Adipocyte (in vitro differentiated cells): ENCODE results near the gene TMEM259.
A peak's percentile ranks its signal among the peaks of the same experiment; 100 is the strongest.

Experiments
- DNase-seq: peaks from one replicate; pipeline ENCODE4 v3.0.0-alpha.2; 2015; ENCODE audit warnings: low read depth
- H3K27me3 ChIP-seq: replicated peaks from 2 replicates; pipeline ENCODE4 v1.7.0; 2013; ENCODE audit warnings: mild to moderate bottlenecking, low read length, moderate library complexity; ENCODE audit not compliant: control insufficient read depth, insufficient read depth
- H3K36me3 ChIP-seq: 2 replicates; pipeline ENCODE4 v1.7.0; 2013; ENCODE audit warnings: low read length, mild to moderate bottlenecking, moderate library complexity; ENCODE audit not compliant: control insufficient read depth, insufficient read depth, severe bottlenecking
- H3K4me1 ChIP-seq: 2 replicates; pipeline ENCODE4 v1.7.0; 2013; ENCODE audit warnings: mild to moderate bottlenecking, low read length, moderate library complexity; ENCODE audit not compliant: control insufficient read depth, insufficient read depth
- H3K4me3 ChIP-seq: 2 replicates; pipeline ENCODE4 v1.7.0; 2013; ENCODE audit warnings: mild to moderate bottlenecking, low read length, moderate library complexity
- H3K9ac ChIP-seq: 2 replicates; pipeline ENCODE4 v1.7.0; 2013; ENCODE audit warnings: mild to moderate bottlenecking, low read length, moderate library complexity
- H3K9me3 ChIP-seq: 2 replicates; pipeline ENCODE4 v1.7.0; 2013; ENCODE audit warnings: mild to moderate bottlenecking, low read length, moderate library complexity; ENCODE audit not compliant: control insufficient read depth

The TMEM259 gene

DNA sequence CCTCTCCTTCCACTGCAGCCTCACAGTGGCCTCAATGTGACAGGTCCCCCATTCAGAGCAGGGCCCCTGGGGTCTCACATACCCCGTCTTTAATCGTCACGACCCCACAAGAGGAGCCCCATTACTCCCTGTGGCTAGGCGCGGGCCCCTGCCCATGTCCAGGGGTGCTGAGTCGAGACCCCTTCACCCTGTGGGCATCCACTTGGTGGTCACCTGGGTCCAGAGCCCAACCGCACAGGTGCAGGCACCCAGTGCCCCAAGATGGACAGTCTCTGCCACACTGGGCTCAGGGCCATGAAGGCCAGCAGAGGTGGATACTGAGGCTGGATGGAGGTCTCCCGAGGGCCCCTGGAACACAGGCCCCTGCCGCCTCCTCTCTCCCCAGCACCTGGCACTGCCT is 3.0 kb downstream of the TMEM259 start:
- DNase-seq = no peak
- Histone ChIP-seq H3K4me3 (no peak overlapping the region), H3K27me3 (no peaks in the 10 kb centered on the region), H3K4me1 (peaks cover 40% of the 10 kb centered on the region), H3K9ac (peak overlapping the region; percentile 56), H3K9me3 (no peaks in the 10 kb centered on the region), H3K36me3 (peaks cover 11% of the 10 kb centered on the region)

DNA sequence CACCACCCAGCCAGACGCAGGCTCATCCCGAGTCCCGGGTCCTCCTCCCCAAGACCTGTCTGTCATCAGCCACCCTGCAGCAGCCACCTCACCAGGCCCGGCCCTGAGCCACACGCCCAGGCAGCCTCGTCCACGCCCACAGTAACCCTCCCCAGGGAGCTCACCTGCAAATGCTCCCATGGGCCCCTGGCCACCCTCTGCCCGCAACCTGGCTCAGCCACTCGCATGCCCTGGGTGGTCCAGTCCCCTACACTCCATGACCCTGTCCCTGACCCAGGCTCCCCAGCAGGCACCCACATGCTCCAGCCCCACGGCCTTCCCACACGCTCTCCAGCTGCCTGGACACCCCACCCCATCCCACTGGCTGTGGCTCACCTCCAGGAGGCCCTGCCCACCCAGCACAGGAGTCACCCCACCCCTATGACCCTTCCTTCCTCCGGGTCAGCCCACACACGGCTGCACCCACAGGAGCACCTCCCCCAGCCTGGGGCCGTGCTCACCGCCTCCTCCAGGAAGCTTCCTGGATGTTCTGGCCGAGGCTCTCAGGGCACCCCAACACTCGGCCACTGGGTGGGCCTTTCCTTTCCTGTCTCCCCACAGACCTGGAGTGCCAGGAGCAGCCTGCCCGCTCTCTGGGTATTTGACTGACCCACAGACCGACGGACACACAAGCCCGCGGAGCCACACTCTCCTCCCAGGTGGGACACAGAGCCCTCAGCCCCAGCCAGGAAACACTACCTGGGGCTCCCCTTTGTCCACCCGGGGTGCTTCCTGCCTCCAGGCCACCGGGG is 3.6 kb downstream of the TMEM259 start:
- Histone ChIP-seq H3K9ac (peak overlapping the region; percentile 51), H3K4me1 (peaks cover 40% of the 10 kb centered on the region), H3K4me3 (peak overlapping the region; percentile 8), H3K9me3 (no peaks in the 10 kb centered on the region), H3K36me3 (peaks cover 12% of the 10 kb centered on the region), H3K27me3 (no peaks in the 10 kb centered on the region)
- no peak for DNase-seq

DNA sequence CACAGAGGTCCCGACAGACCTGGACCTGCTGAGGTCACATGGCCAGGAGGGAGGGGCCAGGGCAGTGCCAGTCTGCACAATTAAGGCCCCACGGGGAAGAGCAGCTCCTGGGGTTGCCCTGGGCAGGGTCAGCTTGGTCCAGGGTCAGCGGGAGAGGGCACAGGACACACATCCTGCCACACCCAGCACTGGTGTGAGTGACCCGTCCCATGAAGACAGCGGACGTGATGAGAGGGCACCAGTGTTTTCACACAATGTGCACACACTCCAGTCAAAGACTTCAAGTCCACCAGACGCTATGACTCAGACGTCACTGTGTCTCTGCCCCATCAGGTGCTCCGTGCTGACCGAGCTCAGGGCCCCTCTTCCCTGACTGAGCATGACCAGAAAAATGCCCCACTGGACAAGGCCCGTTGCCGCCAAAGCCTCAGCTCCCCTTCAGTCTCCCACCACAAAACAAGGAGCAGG is 4.2 kb downstream of the TMEM259 start:
- H3K9ac ChIP-seq = peak overlapping the region; percentile 51
- no peaks in the 10 kb centered on the region for H3K9me3 ChIP-seq
- H3K4me1 ChIP-seq = peaks cover 40% of the 10 kb centered on the region
- H3K27me3 ChIP-seq = no peaks in the 10 kb centered on the region
- DNase-seq = peak; percentile 47
- H3K36me3 ChIP-seq = peaks cover 15% of the 10 kb centered on the region
- no peak overlapping the region for H3K4me3 ChIP-seq

DNA sequence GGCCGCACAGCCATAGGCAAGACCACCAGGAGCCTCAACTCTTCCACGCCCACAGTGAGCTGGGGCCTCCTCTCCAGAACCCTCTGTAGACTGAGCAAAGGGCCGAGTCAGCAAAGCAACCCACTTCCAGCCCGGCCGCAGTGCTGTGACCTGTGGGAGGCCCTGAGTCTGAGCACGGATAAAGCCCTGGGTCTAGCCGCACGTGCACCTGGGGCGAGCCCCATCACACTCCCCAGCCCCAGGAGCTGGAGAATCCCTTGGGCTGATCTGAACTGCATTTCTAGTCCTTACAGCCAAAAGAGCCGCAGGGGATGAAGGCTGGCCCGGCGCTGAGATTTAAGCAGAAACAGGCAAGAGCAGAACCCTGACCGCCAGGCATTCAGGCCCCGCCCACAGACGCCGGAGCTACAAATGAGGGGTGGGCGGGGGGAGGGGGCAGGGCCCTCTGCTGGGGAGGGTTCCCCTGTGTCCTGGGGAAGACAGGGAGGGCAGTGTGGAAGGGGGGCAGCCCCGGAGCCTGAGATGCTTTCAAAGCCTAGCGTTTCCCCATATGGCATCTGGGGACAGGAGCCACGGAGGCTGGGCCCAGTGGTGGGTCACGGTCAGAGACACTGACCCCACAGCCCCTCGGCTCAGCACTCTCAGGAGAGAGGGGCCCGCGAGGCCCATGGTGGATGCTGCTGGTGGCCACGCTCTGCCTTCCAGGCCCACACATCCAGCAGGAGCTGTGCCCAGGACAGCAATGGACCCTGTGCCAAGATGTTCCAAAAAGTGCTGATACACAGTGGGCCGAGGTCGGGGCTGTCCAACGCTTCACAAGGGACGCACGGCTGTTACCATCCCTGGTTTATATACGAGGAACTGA is 4.9 kb downstream of the TMEM259 start:
- H3K27me3 ChIP-seq = no peaks in the 10 kb centered on the region
- H3K4me3 ChIP-seq = no peak overlapping the region
- peaks cover 17% of the 10 kb centered on the region for H3K36me3 ChIP-seq
- H3K9me3 ChIP-seq = no peaks in the 10 kb centered on the region
- H3K4me1 ChIP-seq = peaks cover 40% of the 10 kb centered on the region
- H3K9ac ChIP-seq = peak overlapping the region; percentile 45
- DNase-seq = no peak

DNA sequence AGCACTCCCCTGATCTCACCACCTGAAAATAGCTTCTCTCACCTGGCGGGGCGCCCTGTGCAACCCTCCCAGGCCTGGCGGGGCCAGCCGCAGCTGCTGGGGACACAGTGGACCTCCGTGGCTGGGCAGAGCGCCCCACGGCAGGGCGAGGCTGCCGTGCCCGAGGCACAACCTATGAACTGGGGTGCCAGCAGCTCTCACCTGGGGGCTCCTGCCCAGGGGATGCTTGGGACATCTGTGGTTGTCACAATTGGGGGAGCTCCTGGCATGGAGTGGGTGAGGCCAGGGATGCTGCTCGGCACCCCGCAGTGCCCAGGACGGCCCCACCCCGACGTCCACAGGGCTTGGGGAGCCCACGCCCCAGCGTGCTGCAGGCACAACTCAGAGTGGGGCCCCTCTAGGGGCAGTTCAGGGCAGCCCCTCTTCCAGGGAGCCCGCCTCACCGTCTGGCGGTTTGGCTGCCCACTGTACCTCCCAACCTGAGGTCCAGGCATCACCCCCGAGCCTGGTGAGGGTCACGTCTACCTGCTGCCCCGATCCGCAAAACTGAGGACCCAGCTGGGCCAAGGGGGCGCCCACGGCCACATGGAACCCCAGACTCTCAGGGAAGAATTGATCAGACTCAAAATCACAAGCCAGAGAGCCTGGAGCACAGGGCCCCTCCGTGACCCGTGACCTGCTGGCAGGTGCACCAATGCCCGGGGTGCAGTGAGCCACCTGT is 5.7 kb downstream of the TMEM259 start:
- Histone ChIP-seq H3K9me3 (no peaks in the 10 kb centered on the region), H3K4me3 (no peak overlapping the region), H3K27me3 (no peaks in the 10 kb centered on the region), H3K4me1 (peaks cover 40% of the 10 kb centered on the region), H3K36me3 (peaks cover 20% of the 10 kb centered on the region), H3K9ac (peak overlapping the region; percentile 45)
- DNase-seq = no peak

DNA sequence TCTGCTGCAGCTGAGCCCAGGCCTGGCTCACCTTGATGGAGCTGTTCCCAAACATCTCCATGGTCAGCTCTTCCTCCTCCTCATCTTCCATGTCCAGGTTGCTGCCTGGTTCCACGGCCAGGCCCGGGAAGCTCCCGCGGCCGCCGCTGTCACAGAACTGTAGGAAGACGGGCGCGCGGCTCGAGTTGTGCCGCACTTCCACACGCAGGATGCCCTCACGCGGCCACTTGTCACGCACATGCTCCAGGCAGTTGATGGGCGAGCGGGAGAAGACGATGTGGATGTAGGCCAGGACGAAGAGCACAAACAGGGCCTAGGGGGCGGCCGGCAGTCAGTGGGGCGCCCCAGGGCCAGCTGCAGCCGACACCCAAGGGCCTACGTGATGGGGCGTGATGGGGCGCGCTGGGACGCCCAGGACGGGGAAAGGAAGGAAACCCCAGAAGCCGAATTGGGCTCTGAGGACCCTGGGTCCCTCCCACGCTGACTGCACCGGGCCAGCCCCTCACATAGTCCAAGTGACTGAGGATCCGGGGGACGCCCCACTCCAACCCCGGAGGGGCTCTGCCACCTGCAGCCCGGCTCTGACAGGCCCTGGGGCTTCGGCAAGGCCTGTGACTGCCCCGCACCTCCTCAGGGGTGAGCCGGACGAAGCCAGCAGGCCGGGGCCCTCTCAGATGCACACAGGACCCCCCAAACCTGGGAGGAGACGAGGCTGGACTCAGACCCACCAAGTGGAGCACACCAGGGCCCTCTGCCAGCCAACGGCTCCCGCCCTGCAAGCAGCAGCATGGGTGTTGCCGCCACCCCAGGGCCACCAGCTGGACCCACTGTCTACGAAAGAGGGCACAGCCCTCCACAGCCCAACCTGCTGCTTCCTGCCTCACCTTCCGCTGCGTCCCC is 6.5 kb downstream of the TMEM259 start:
- Histone ChIP-seq H3K27me3 (no peaks in the 10 kb centered on the region), H3K36me3 (peaks cover 23% of the 10 kb centered on the region), H3K9me3 (no peaks in the 10 kb centered on the region), H3K4me3 (no peak overlapping the region), H3K4me1 (peaks cover 38% of the 10 kb centered on the region), H3K9ac (no peak overlapping the region)
- no peak for DNase-seq

DNA sequence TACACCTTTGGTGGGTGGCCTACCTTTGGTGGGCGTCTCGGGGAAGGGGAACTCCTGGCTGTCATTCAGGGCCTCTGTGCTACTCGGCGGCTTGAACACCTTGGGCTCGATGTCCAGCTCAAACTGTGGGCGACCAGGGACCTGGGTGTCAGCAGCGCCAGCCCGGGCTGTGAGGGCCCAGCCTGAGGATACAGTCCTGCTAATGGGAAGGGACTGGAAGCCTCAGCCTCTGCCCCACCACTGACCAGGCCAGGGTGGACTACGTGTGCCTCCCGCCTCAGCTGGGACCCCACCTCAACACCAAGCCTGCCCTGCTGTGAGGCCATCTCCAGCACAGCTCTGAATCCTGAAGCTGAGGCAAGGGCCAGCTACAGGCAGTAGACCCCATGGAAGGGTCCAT is 7.7 kb downstream of the TMEM259 start:
- Histone ChIP-seq H3K9ac (no peak overlapping the region), H3K9me3 (no peaks in the 10 kb centered on the region), H3K4me1 (peaks cover 26% of the 10 kb centered on the region), H3K36me3 (peaks cover 23% of the 10 kb centered on the region), H3K27me3 (no peaks in the 10 kb centered on the region), H3K4me3 (no peak overlapping the region)
- no peak for DNase-seq

DNA sequence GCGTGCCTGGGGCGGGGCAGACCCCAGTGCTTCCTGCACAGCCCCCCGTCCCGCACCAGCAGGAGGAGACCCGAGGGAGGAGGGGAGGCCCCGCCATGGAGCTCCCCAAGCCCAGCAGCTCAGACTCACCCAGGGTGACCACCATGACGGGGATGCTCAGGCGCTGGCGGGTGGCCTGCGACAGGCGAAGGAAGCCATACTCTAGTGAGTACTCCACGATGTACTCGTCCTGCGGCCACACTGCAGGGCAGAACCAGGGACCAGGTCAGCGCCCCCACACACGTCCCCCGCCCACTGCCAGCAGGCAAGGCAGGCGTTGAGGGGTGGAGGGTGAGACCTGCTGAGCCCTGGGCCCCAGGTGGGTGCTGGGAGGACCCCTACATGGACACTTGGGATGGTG is 8.6 kb downstream of the TMEM259 start:
- DNase-seq = no peak
- Histone ChIP-seq H3K27me3 (no peaks in the 10 kb centered on the region), H3K9me3 (no peaks in the 10 kb centered on the region), H3K36me3 (peaks cover 23% of the 10 kb centered on the region), H3K4me3 (no peak overlapping the region), H3K4me1 (peaks cover 17% of the 10 kb centered on the region), H3K9ac (no peak overlapping the region)

DNA sequence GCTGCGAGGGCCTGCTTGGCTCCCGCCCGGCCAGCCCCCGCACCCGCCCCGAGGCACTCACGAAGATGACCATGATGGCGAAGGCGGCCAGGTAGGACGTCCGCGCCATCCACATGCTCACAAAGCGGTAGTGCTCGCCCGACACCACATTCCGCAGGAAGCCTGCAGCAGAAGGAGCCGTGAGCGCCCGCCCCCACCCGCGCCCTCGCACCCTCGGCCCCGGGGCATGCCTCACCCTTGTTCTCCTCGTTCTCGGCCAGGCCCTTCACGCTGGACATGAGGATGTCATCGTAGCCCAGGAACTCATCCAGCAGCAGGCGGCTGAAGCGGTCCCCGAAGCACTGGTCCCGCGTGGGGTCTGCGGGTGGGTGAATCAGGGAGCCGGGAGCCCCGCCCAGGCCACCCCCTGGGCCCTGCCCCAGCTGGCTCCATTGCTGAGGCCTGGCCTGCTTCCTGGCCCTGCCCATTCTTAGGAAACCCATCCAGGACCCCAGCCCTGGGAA is 9.0 kb downstream of the TMEM259 start:
- no peaks in the 10 kb centered on the region for H3K27me3 ChIP-seq
- H3K36me3 ChIP-seq = peaks cover 23% of the 10 kb centered on the region

More for the DNA sequence above, 9.0 kb downstream of the TMEM259 start:
- Histone ChIP-seq H3K4me3 (no peak overlapping the region), H3K9ac (no peak overlapping the region), H3K9me3 (no peaks in the 10 kb centered on the region), H3K4me1 (peaks cover 13% of the 10 kb centered on the region)
- DNase-seq = no peak
